Chondrocyte (in vitro differentiated cells): Measurements from ENCODE around the gene SLC16A8. TPM values are rescaled to one million over a fixed set of nuclear protein-coding genes. Genes with fewer than 3 reads are reported as not detected.

Source experiments
- DNase-seq: peaks from one replicate; pipeline ENCODE4 v3.0.0; 2021; ENCODE audit warnings: mixed read lengths, low spot score
- H3K27ac Mint-ChIP-seq: one replicate; pipeline ENCODE4 v1.8.0; 2021; ENCODE audit warnings: mild to moderate bottlenecking, moderate library complexity, mixed read lengths; ENCODE audit not compliant: unreplicated experiment
- H3K27me3 Mint-ChIP-seq: 2 replicates; pipeline ENCODE4 v1.8.0; 2021; ENCODE audit warnings: low read depth, mixed read lengths
- H3K36me3 Mint-ChIP-seq: 2 replicates; pipeline ENCODE4 v1.8.0; 2021; ENCODE audit warnings: low read depth, mixed read lengths
- H3K4me1 Mint-ChIP-seq: 2 replicates; pipeline ENCODE4 v1.8.0; 2021; ENCODE audit warnings: low read depth, mild to moderate bottlenecking, mixed read lengths
- H3K4me3 Mint-ChIP-seq: one replicate; pipeline ENCODE4 v1.8.0; 2021; ENCODE audit warnings: mild to moderate bottlenecking, moderate library complexity, mixed read lengths; ENCODE audit not compliant: unreplicated experiment
- H3K9me3 Mint-ChIP-seq: 2 replicates; pipeline ENCODE4 v1.8.0; 2021; ENCODE audit warnings: low read depth, mixed read lengths
- CTCF ChIP-seq: fragments of 200-600 bp; sonication (generic); IDR thresholded peaks from 2 replicates; pipeline ENCODE4 v1.5.0; 2021; ENCODE audit warnings: antibody characterized with exemption, mild to moderate bottlenecking, moderate library complexity
- total RNA-seq: library from RNA; stranded (reverse); gene quantifications from 3 replicates; pipeline ENCODE4 v1.2.1, GENCODE V29; 2021

Gene SLC16A8
- total RNA-seq, 1 donor from 2014 or later = 0.50 TPM

GRCh38 chr22:38067761-38068360 lies 16.1 kb downstream of the SLC16A8 start:
- Mint-ChIP-seq H3K4me3 (no peak overlapping the region), H3K4me1 (peaks cover 24% of the 10 kb centered on the region), H3K27me3 (no peaks in the 10 kb centered on the region), H3K36me3 (peaks cover 14% of the 10 kb centered on the region), H3K9me3 (no peaks in the 10 kb centered on the region), H3K27ac (peak overlapping the region; percentile 22)
- DNase-seq = no peak
- TF ChIP-seq CTCF = no peak

- Mint-ChIP-seq H3K27ac (no peak overlapping the region), H3K4me3 (no peak overlapping the region), H3K9me3 (no peaks in the 10 kb centered on the region), H3K36me3 (peaks cover 14% of the 10 kb centered on the region), H3K27me3 (no peaks in the 10 kb centered on the region), H3K4me1 (peaks cover 24% of the 10 kb centered on the region)
- no peak for DNase-seq
- TF ChIP-seq CTCF = no peak
Observed at GRCh38 chr22:38067028-38067415, 17.0 kb downstream of the SLC16A8 start.

DNA sequence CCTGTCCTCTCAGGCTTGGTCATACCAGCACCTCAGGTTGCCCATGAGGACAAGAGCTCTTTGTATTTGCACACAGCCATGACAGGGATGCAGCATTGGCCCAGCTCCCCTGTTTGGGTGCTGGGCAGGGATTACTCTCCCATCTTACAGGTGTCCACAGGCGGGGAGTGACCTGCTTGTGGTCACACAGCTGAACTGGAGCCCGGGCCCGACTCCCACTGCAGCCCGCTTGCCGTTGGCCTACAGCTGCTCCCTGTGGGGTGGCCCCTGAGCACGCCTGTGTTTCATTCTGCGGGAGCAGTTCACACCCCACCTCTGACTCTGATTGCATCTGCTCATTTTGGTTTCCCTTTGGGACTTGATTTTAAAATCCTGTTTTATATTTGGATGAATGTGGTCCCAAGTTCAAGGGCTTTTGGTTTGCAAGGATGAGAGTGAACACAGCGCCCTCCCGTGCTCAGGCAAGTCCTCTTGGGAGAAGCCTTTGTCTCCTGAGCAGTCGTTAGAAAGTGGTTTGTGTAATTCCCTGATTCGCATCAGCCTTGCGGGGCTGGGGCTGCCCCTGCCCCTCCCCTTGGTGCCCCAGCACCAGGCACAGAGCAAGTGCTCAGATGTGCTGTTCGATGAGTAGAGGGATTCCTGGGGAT lies 17.5 kb downstream of the SLC16A8 start:
- no peaks in the 10 kb centered on the region for H3K9me3 Mint-ChIP-seq

GRCh38 chr22:38065539-38065938 lies 18.4 kb downstream of the SLC16A8 start:
- DNase-seq = no peak
- Mint-ChIP-seq H3K9me3 (no peaks in the 10 kb centered on the region), H3K36me3 (peaks cover 14% of the 10 kb centered on the region)

More for the DNA sequence above, 17.5 kb downstream of the SLC16A8 start:
- DNase-seq = no peak
- TF ChIP-seq CTCF = no peak
- peaks cover 14% of the 10 kb centered on the region for H3K36me3 Mint-ChIP-seq
- no peak overlapping the region for H3K27ac Mint-ChIP-seq
- H3K27me3 Mint-ChIP-seq = no peaks in the 10 kb centered on the region
- H3K4me1 Mint-ChIP-seq = peaks cover 24% of the 10 kb centered on the region
- no peak overlapping the region for H3K4me3 Mint-ChIP-seq

DNA sequence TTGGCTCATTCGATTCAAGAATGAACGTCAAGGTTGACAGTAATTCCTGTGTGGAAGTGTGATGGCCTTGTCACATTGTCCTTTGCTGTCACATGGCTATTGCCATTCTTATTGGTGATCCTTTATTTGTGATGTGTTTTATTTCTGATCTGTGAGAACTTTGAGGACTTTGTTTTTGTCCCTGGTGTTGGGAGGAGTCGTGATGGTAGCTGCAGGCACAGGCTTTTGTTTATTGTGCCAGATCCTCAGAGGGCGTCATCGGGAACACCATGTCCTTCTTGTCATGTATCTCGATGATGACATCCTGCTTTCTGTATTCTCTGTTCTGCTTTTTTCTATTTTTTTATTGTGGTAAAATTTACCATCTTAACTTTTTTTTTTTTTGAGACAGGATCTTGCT lies 21.2 kb downstream of the SLC16A8 start:
- Mint-ChIP-seq H3K36me3 (peaks cover 17% of the 10 kb centered on the region), H3K27me3 (no peaks in the 10 kb centered on the region), H3K9me3 (no peaks in the 10 kb centered on the region), H3K4me1 (peaks cover 6% of the 10 kb centered on the region), H3K4me3 (no peak overlapping the region), H3K27ac (no peak overlapping the region)
- DNase-seq = no peak
- TF ChIP-seq CTCF = no peak

More at GRCh38 chr22:38065539-38065938, 18.4 kb downstream of the SLC16A8 start:
- no peaks in the 10 kb centered on the region for H3K27me3 Mint-ChIP-seq
- peaks cover 21% of the 10 kb centered on the region for H3K4me1 Mint-ChIP-seq
- no peak overlapping the region for H3K4me3 Mint-ChIP-seq
- no peak for TF ChIP-seq CTCF
- H3K27ac Mint-ChIP-seq = no peak overlapping the region
